ENCODE data around the gene LYSMD2.

The LYSMD2 gene

GRCh38 chr15:51721199-51721960 lies 16.1 kb downstream of the LYSMD2 start:
- TF ChIP-seq CTCF (IDR thresholded peaks at IDR 0.05; ENCODE audit: borderline replicate concordance, control extremely low read depth, extremely low read depth, insufficient read depth, missing control alignments) = no peak
- in situ Hi-C loops (cut with MboI; ENCODE audit: low sequenced_read_pairs, unreplicated experiment) = no loop called here
- no peak for DNase-seq (ENCODE audit: low spot score)

GRCh38 chr15:51720201-51720995 lies 17.1 kb downstream of the LYSMD2 start:
- DNase-seq (ENCODE audit: low spot score) = no peak
- TF ChIP-seq CTCF (IDR thresholded peaks at IDR 0.05; ENCODE audit: borderline replicate concordance, control extremely low read depth, extremely low read depth, insufficient read depth, missing control alignments) = no peak
- in situ Hi-C loops (cut with MboI; ENCODE audit: low sequenced_read_pairs, unreplicated experiment) = no loop called here

- in situ Hi-C loops (cut with MboI; ENCODE audit: low sequenced_read_pairs, unreplicated experiment) = no loop called here
- DNase-seq (ENCODE audit: low spot score) = no peak
- no peak for TF ChIP-seq CTCF (IDR thresholded peaks at IDR 0.05; ENCODE audit: borderline replicate concordance, control extremely low read depth, extremely low read depth, insufficient read depth, missing control alignments)
Observed at GRCh38 chr15:51718746-51719145, 18.7 kb downstream of the LYSMD2 start.

GRCh38 chr15:51718219-51718618 lies 19.2 kb downstream of the LYSMD2 start:
- DNase-seq (ENCODE audit: low spot score) = no peak
- no peak for TF ChIP-seq CTCF (IDR thresholded peaks at IDR 0.05; ENCODE audit: borderline replicate concordance, control extremely low read depth, extremely low read depth, insufficient read depth, missing control alignments)
- in situ Hi-C loops (cut with MboI; ENCODE audit: low sequenced_read_pairs, unreplicated experiment) = no loop called here

GRCh38 chr15:51714911-51715310 lies 22.5 kb downstream of the LYSMD2 start:
- DNase-seq (ENCODE audit: low spot score) = no peak
- in situ Hi-C loops (cut with MboI; ENCODE audit: low sequenced_read_pairs, unreplicated experiment) = no loop called here
- no peak for TF ChIP-seq CTCF (IDR thresholded peaks at IDR 0.05; ENCODE audit: borderline replicate concordance, control extremely low read depth, extremely low read depth, insufficient read depth, missing control alignments)

- in situ Hi-C loops (cut with MboI; ENCODE audit: low sequenced_read_pairs, unreplicated experiment) = no loop called here
- TF ChIP-seq CTCF (IDR thresholded peaks at IDR 0.05; ENCODE audit: borderline replicate concordance, control extremely low read depth, extremely low read depth, insufficient read depth, missing control alignments) = no peak
- DNase-seq (ENCODE audit: low spot score) = no peak
Observed at GRCh38 chr15:51714162-51714561, 23.3 kb downstream of the LYSMD2 start.
